Mucosa of stomach (tissue), 1 donor: ENCODE measurements around the gene USP53.

Experiments used
- H3K27me3 ChIP-seq: one replicate; pipeline ENCODE4 v1.7.0; 2013; ENCODE audit warnings: mild to moderate bottlenecking, low read length; ENCODE audit not compliant: control insufficient read depth, insufficient read depth
- H3K36me3 ChIP-seq: one replicate; pipeline ENCODE4 v1.7.0; 2013; ENCODE audit warnings: low read length; ENCODE audit not compliant: control insufficient read depth, insufficient read depth
- H3K4me1 ChIP-seq: one replicate; pipeline ENCODE4 v1.7.0; 2013; ENCODE audit warnings: mild to moderate bottlenecking, low read length; ENCODE audit not compliant: control insufficient read depth, insufficient read depth
- H3K4me3 ChIP-seq: one replicate; pipeline ENCODE4 v1.7.0; 2013; ENCODE audit warnings: low read length
- H3K9ac ChIP-seq: one replicate; pipeline ENCODE4 v1.7.0; 2013; ENCODE audit warnings: mild to moderate bottlenecking, low read length, moderate library complexity
- H3K9me3 ChIP-seq: one replicate; pipeline ENCODE4 v1.7.0; 2013; ENCODE audit warnings: mild to moderate bottlenecking, low read length, moderate library complexity; ENCODE audit not compliant: control insufficient read depth
- donor health status: Pancreatic carcinoma.

The USP53 gene

GRCh38 chr4:119229908-119230687 is 17.6 kb downstream of the USP53 start:
- Histone ChIP-seq H3K4me3 (no peak overlapping the region), H3K4me1 (peaks cover 7% of the 10 kb centered on the region), H3K27me3 (no peaks in the 10 kb centered on the region), H3K9me3 (no peaks in the 10 kb centered on the region), H3K9ac (no peak overlapping the region), H3K36me3 (no peaks in the 10 kb centered on the region)

- H3K36me3 ChIP-seq, result no peaks in the 10 kb centered on the region
- no peaks in the 10 kb centered on the region for H3K27me3 ChIP-seq
- no peak overlapping the region for H3K4me3 ChIP-seq
- peaks cover 7% of the 10 kb centered on the region for H3K4me1 ChIP-seq
- no peaks in the 10 kb centered on the region for H3K9me3 ChIP-seq
- H3K9ac ChIP-seq, result no peak overlapping the region
These were observed 19.0 kb downstream of the USP53 start for GRCh38 chr4:119231491-119231890.

- Histone ChIP-seq H3K9me3 (no peaks in the 10 kb centered on the region), H3K27me3 (no peaks in the 10 kb centered on the region), H3K9ac (no peak overlapping the region), H3K4me1 (peaks cover 7% of the 10 kb centered on the region), H3K4me3 (no peak overlapping the region), H3K36me3 (no peaks in the 10 kb centered on the region)
These were observed 19.8 kb downstream of the USP53 start for GRCh38 chr4:119232286-119232685.

GRCh38 chr4:119233191-119233590 is 20.7 kb downstream of the USP53 start:
- H3K9ac ChIP-seq, result no peak overlapping the region
- H3K4me3 ChIP-seq, result no peak overlapping the region
- no peaks in the 10 kb centered on the region for H3K36me3 ChIP-seq
- no peaks in the 10 kb centered on the region for H3K9me3 ChIP-seq
- no peaks in the 10 kb centered on the region for H3K27me3 ChIP-seq
- H3K4me1 ChIP-seq, result peaks cover 13% of the 10 kb centered on the region

GRCh38 chr4:119233750-119234149 is 21.2 kb downstream of the USP53 start:
- H3K4me1 ChIP-seq, result peaks cover 15% of the 10 kb centered on the region
- H3K36me3 ChIP-seq, result no peaks in the 10 kb centered on the region
- no peak overlapping the region for H3K4me3 ChIP-seq
- H3K9ac ChIP-seq, result no peak overlapping the region
- no peaks in the 10 kb centered on the region for H3K9me3 ChIP-seq
- H3K27me3 ChIP-seq, result no peaks in the 10 kb centered on the region

GRCh38 chr4:119237201-119237600 is 24.7 kb downstream of the USP53 start:
- Histone ChIP-seq H3K4me1 (peaks cover 15% of the 10 kb centered on the region), H3K27me3 (no peaks in the 10 kb centered on the region), H3K36me3 (no peaks in the 10 kb centered on the region)

GRCh38 chr4:119237642-119238041 is 25.1 kb downstream of the USP53 start:
- H3K36me3 ChIP-seq, result no peaks in the 10 kb centered on the region
- no peaks in the 10 kb centered on the region for H3K27me3 ChIP-seq
- H3K4me1 ChIP-seq, result peaks cover 15% of the 10 kb centered on the region
- H3K9me3 ChIP-seq, result no peaks in the 10 kb centered on the region
- H3K9ac ChIP-seq, result no peak overlapping the region
- H3K4me3 ChIP-seq, result no peak overlapping the region

More at GRCh38 chr4:119237201-119237600, 24.7 kb downstream of the USP53 start:
- H3K9me3 ChIP-seq, result no peaks in the 10 kb centered on the region
- no peak overlapping the region for H3K4me3 ChIP-seq
- H3K9ac ChIP-seq, result no peak overlapping the region

- Histone ChIP-seq H3K4me1 (peaks cover 15% of the 10 kb centered on the region), H3K9ac (no peak overlapping the region), H3K4me3 (no peak overlapping the region), H3K9me3 (no peaks in the 10 kb centered on the region), H3K36me3 (no peaks in the 10 kb centered on the region), H3K27me3 (no peaks in the 10 kb centered on the region)
These were observed 25.7 kb downstream of the USP53 start for GRCh38 chr4:119238068-119238722.

GRCh38 chr4:119240128-119240527 is 27.6 kb downstream of the USP53 start:
- no peak overlapping the region for H3K4me3 ChIP-seq
- no peaks in the 10 kb centered on the region for H3K36me3 ChIP-seq
- peaks cover 13% of the 10 kb centered on the region for H3K4me1 ChIP-seq
- no peaks in the 10 kb centered on the region for H3K9me3 ChIP-seq
- no peaks in the 10 kb centered on the region for H3K27me3 ChIP-seq
- no peak overlapping the region for H3K9ac ChIP-seq

GRCh38 chr4:119240568-119240967 is 28.1 kb downstream of the USP53 start:
- no peak overlapping the region for H3K9ac ChIP-seq
- H3K27me3 ChIP-seq, result no peaks in the 10 kb centered on the region
- peaks cover 13% of the 10 kb centered on the region for H3K4me1 ChIP-seq
- H3K9me3 ChIP-seq, result no peaks in the 10 kb centered on the region
- H3K36me3 ChIP-seq, result no peaks in the 10 kb centered on the region
- H3K4me3 ChIP-seq, result no peak overlapping the region

GRCh38 chr4:119242417-119242816 is 29.9 kb downstream of the USP53 start:
- H3K9me3 ChIP-seq, result no peaks in the 10 kb centered on the region
- H3K4me1 ChIP-seq, result peaks cover 13% of the 10 kb centered on the region
- no peaks in the 10 kb centered on the region for H3K27me3 ChIP-seq
- H3K9ac ChIP-seq, result no peak overlapping the region
- no peaks in the 10 kb centered on the region for H3K36me3 ChIP-seq
- no peak overlapping the region for H3K4me3 ChIP-seq

GRCh38 chr4:119243868-119244267 is 31.4 kb downstream of the USP53 start:
- Histone ChIP-seq H3K9me3 (no peaks in the 10 kb centered on the region), H3K9ac (no peak overlapping the region), H3K4me3 (no peak overlapping the region), H3K4me1 (peaks cover 5% of the 10 kb centered on the region), H3K36me3 (peaks cover 3% of the 10 kb centered on the region), H3K27me3 (no peaks in the 10 kb centered on the region)
